ENCODE measurements around the gene SDHA. TPM values are rescaled to one million over a fixed set of nuclear protein-coding genes. Genes with fewer than 3 reads are reported as not detected.
"Not testable (repeated sequence)": the region's sequence is repeated elsewhere in the genome, so short reads cannot be mapped to it uniquely, and the experiment has no call there.

SDHA gene
- total RNA-seq, 1 experiment from 2014 or later = 43.2 TPM

GRCh38 chr5:297991-298736 is 80.0 kb downstream of the SDHA start:
- H3K27ac ChIP-seq = peak overlapping the region; percentile 19; the same call in 1 of the 2 replicates
- H3K27me3 ChIP-seq; H3K4me1 ChIP-seq; H3K4me3 ChIP-seq; H3K9me3 ChIP-seq (replicated peaks); H3K36me3 ChIP-seq: not testable (repeated sequence)
- DNase-seq = peak; percentile 45

GRCh38 chr5:298737-299125 is 80.6 kb downstream of the SDHA start:
- Histone ChIP-seq H3K4me3 (no peak overlapping the region), H3K9me3 (replicated peaks) (no peaks in the 10 kb centered on the region), H3K27ac (no peak overlapping the region), H3K4me1 (0 out of 2 replicates have a peak, but pooled peaks cover 2% of the 10 kb centered on the region), H3K27me3 (no peaks in the 10 kb centered on the region), H3K36me3 (no peaks in the 10 kb centered on the region)
- peak; percentile 52 to 58 for DNase-seq

- not testable (repeated sequence) for H3K4me3 ChIP-seq; H3K27ac ChIP-seq; H3K4me1 ChIP-seq; H3K9me3 ChIP-seq (replicated peaks); H3K27me3 ChIP-seq; DNase-seq; H3K36me3 ChIP-seq
Measured at GRCh38 chr5:299921-300320, 81.8 kb downstream of the SDHA start.

GRCh38 chr5:300691-301435 is 82.7 kb downstream of the SDHA start:
- H3K4me3 ChIP-seq; H3K36me3 ChIP-seq; H3K9me3 ChIP-seq (replicated peaks); H3K27ac ChIP-seq; H3K4me1 ChIP-seq; H3K27me3 ChIP-seq; DNase-seq: not testable (repeated sequence)

GRCh38 chr5:302416-302815 is 84.3 kb downstream of the SDHA start:
- not testable (repeated sequence) for H3K27ac ChIP-seq; H3K4me3 ChIP-seq; H3K36me3 ChIP-seq; H3K9me3 ChIP-seq (replicated peaks); DNase-seq; H3K27me3 ChIP-seq; H3K4me1 ChIP-seq

GRCh38 chr5:302966-303365 is 84.8 kb downstream of the SDHA start:
- Histone ChIP-seq H3K36me3 (no peaks in the 10 kb centered on the region), H3K27ac (no peak overlapping the region), H3K9me3 (replicated peaks) (no peaks in the 10 kb centered on the region), H3K27me3 (no peaks in the 10 kb centered on the region), H3K4me3 (no peak overlapping the region), H3K4me1 (0 out of 2 replicates have a peak, but pooled peaks cover 1% of the 10 kb centered on the region)
- no peak for DNase-seq

GRCh38 chr5:303741-304140 is 85.6 kb downstream of the SDHA start:
- DNase-seq; H3K4me1 ChIP-seq; H3K4me3 ChIP-seq; H3K9me3 ChIP-seq (replicated peaks); H3K27me3 ChIP-seq; H3K27ac ChIP-seq; H3K36me3 ChIP-seq: not testable (repeated sequence)

- Histone ChIP-seq H3K4me3 (no peak overlapping the region), H3K36me3 (no peaks in the 10 kb centered on the region), H3K27ac (no peak overlapping the region), H3K27me3 (no peaks in the 10 kb centered on the region), H3K4me1 (no peaks in the 10 kb centered on the region), H3K9me3 (replicated peaks) (no peaks in the 10 kb centered on the region)
- no peak for DNase-seq
Measured at GRCh38 chr5:305050-305449, 86.9 kb downstream of the SDHA start.

- Histone ChIP-seq H3K9me3 (replicated peaks) (no peaks in the 10 kb centered on the region), H3K36me3 (no peaks in the 10 kb centered on the region), H3K4me1 (no peaks in the 10 kb centered on the region), H3K27me3 (no peaks in the 10 kb centered on the region), H3K27ac (no peak overlapping the region), H3K4me3 (no peak overlapping the region)
- no peak for DNase-seq
Measured at GRCh38 chr5:305459-305858, 87.3 kb downstream of the SDHA start.

- no peak for DNase-seq
- no peak overlapping the region for H3K4me3 ChIP-seq
- H3K4me1 ChIP-seq = no peaks in the 10 kb centered on the region
- H3K9me3 ChIP-seq (replicated peaks) = no peaks in the 10 kb centered on the region
- H3K27ac ChIP-seq = no peak overlapping the region
- H3K36me3 ChIP-seq = no peaks in the 10 kb centered on the region
- H3K27me3 ChIP-seq = no peaks in the 10 kb centered on the region
Measured at GRCh38 chr5:306011-306805, 88.1 kb downstream of the SDHA start.

Other genes starting within 250 kb of the SDHA start
- gene PLEKHG4B, start 126.2 kb upstream of the SDHA start, total RNA-seq (2014; rRNA removed; shearing (Covaris generic)) = 3.9 and 4.0 TPM in 2 replicates
- gene LRRC14B, start 26.8 kb upstream of the SDHA start, total RNA-seq (2014; rRNA removed; shearing (Covaris generic)) = not detected in 2 replicates
- 2.4 and 2.5 TPM in 2 replicates for gene CCDC127, start 167 bp upstream of the SDHA start, total RNA-seq (2014; rRNA removed; shearing (Covaris generic))
- gene PDCD6, start 53.3 kb downstream of the SDHA start, total RNA-seq (2014; rRNA removed; shearing (Covaris generic)) = 40.1 and 43.8 TPM in 2 replicates
- 0.15 and 0.20 TPM in 2 replicates for gene AHRR, start 103.4 kb downstream of the SDHA start, total RNA-seq (2014; rRNA removed; shearing (Covaris generic))
- 10.2 and 10.4 TPM in 2 replicates for gene EXOC3, start 224.9 kb downstream of the SDHA start, total RNA-seq (2014; rRNA removed; shearing (Covaris generic))